ENCODE data around the gene RTN1.

RTN1 gene

GRCh38 chr14:59905188-59905587, 34.6 kb upstream of the RTN1 start:
- H3K27ac ChIP-seq: no peak overlapping the region
- no peak for TF ChIP-seq CTCF (conservative IDR thresholded peaks at IDR 0.05)

- H3K27ac ChIP-seq: no peak overlapping the region
- TF ChIP-seq CTCF (conservative IDR thresholded peaks at IDR 0.05): no peak
Measured at GRCh38 chr14:59904184-59904583, 33.6 kb upstream of the RTN1 start.

- no peak for TF ChIP-seq CTCF (conservative IDR thresholded peaks at IDR 0.05)
- H3K27ac ChIP-seq: no peak overlapping the region
Measured at GRCh38 chr14:59900556-59900955, 30.0 kb upstream of the RTN1 start.

- peak; percentile 77 for TF ChIP-seq CTCF (conservative IDR thresholded peaks at IDR 0.05)
Measured at GRCh38 chr14:59897757-59898383, 27.3 kb upstream of the RTN1 start.

GRCh38 chr14:59895721-59896120, 25.1 kb upstream of the RTN1 start:
- no peak overlapping the region for H3K27ac ChIP-seq
- TF ChIP-seq CTCF (conservative IDR thresholded peaks at IDR 0.05): no peak

More at GRCh38 chr14:59897757-59898383, 27.3 kb upstream of the RTN1 start:
- no peak overlapping the region; the same call in 1 of the 2 replicates for H3K27ac ChIP-seq

GRCh38 chr14:59890676-59891075, 20.1 kb upstream of the RTN1 start:
- H3K27ac ChIP-seq: peak overlapping the region; percentile 44
- no peak for TF ChIP-seq CTCF (conservative IDR thresholded peaks at IDR 0.05)

- peak; percentile 40 for TF ChIP-seq CTCF (conservative IDR thresholded peaks at IDR 0.05)
Measured at GRCh38 chr14:59882957-59883356, 12.4 kb upstream of the RTN1 start.

More at GRCh38 chr14:59882957-59883356, 12.4 kb upstream of the RTN1 start:
- no peak overlapping the region for H3K27ac ChIP-seq

Data from VCaP (cell line).